ENCODE data around the gene C1orf105. TPM values are rescaled to one million over a fixed set of nuclear protein-coding genes. Genes with fewer than 3 reads are reported as not detected.
"Not testable (repeated sequence)": the region's sequence is repeated elsewhere in the genome, so short reads cannot be mapped to it uniquely, and the experiment has no call there.

Gene C1orf105
- total RNA-seq, 1 donor from 2014 or later, result not detected

DNA sequence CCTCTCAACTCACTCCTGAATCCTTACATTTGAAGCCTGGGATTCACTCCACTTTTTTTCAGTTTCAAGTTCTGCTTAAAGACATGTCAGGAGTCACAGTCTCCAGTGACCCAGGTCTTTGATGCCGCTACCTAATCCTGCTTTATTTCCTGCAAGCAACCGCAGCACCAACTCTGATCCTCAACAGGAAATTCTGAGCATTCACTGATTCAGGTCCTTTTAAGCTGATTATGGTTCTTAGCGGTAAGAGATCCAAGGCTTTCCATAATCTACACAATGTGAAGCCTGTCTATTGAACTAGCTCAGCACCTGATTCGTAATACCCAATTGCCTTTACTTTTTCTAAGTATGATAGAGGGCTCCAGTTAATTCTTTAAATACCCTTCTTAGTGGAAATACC is 67.1 kb downstream of the C1orf105 start:
- no peaks in the 10 kb centered on the region for H3K9me3 ChIP-seq
- no peak for DNase-seq (ENCODE audit: low spot score in 2 of 2)
- no peaks in the 10 kb centered on the region for H3K27me3 ChIP-seq
- no peaks in the 10 kb centered on the region for H3K4me1 ChIP-seq
- no peak overlapping the region for H3K27ac ChIP-seq
- H3K4me3 ChIP-seq, result no peak overlapping the region
- TF ChIP-seq, protein P1, sequence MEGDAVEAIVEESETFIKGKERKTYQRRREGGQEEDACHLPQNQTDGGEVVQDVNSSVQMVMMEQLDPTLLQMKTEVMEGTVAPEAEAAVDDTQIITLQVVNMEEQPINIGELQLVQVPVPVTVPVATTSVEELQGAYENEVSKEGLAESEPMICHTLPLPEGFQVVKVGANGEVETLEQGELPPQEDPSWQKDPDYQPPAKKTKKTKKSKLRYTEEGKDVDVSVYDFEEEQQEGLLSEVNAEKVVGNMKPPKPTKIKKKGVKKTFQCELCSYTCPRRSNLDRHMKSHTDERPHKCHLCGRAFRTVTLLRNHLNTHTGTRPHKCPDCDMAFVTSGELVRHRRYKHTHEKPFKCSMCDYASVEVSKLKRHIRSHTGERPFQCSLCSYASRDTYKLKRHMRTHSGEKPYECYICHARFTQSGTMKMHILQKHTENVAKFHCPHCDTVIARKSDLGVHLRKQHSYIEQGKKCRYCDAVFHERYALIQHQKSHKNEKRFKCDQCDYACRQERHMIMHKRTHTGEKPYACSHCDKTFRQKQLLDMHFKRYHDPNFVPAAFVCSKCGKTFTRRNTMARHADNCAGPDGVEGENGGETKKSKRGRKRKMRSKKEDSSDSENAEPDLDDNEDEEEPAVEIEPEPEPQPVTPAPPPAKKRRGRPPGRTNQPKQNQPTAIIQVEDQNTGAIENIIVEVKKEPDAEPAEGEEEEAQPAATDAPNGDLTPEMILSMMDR (IDR thresholded peaks at IDR 0.05), result no peak
- intact Hi-C loops (cut with DNase I), result no loop called here
- H3K36me3 ChIP-seq, result no peaks in the 10 kb centered on the region

DNA sequence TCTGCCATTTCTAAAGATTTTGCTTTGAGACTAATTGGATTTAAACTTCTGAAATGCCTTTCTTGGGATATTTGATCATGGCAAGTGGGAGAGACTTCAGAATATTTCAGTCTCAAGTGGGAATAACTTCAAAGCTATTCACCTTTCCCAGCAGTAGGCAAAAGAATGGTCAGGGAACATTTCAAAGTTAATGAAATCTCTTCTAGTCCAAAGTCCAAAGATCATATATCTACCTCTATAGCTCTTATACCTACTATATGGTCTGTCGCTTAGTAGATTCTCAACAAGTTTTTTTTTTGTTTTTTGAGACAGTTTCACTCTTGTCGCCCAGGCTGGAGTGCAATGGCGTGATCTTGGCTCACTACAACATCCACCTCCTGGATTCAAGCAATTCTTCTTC is 67.9 kb downstream of the C1orf105 start:
- Histone ChIP-seq H3K9me3 (no peaks in the 10 kb centered on the region), H3K27me3 (no peaks in the 10 kb centered on the region), H3K4me3 (no peak overlapping the region), H3K27ac (no peak overlapping the region), H3K4me1 (no peaks in the 10 kb centered on the region), H3K36me3 (no peaks in the 10 kb centered on the region)
- TF ChIP-seq, protein P1 (IDR thresholded peaks at IDR 0.05), result no peak
- DNase-seq (ENCODE audit: low spot score in 2 of 2), result no peak
- intact Hi-C loops (cut with DNase I), result no loop called here

DNA sequence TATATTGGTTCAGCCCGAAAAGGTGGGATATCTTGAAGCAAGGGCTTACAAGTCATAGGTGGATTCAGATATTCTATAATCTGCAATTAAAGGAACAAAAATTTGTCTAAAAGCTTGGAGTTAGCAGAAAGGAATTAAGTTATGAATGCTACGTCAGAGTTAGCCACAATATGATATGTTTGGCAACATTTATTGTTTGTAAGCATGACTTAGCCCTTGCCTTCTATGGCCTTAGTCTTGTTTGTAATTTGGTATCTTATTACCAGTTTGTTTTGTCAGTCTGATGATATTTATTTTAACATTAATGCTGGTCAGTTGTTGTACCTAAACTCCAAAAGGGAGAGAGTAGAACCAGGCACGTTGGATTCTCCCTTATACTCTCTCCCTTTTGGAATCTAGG is 69.4 kb downstream of the C1orf105 start:
- TF ChIP-seq, protein P1 (IDR thresholded peaks at IDR 0.05), result no peak
- intact Hi-C loops (cut with DNase I), result no loop called here
- H3K36me3 ChIP-seq, result no peaks in the 10 kb centered on the region
- H3K4me1 ChIP-seq, result no peaks in the 10 kb centered on the region
- no peak overlapping the region for H3K27ac ChIP-seq
- H3K9me3 ChIP-seq, result no peaks in the 10 kb centered on the region
- no peak overlapping the region for H3K4me3 ChIP-seq
- no peaks in the 10 kb centered on the region for H3K27me3 ChIP-seq
- DNase-seq (ENCODE audit: low spot score in 2 of 2), result no peak

DNA sequence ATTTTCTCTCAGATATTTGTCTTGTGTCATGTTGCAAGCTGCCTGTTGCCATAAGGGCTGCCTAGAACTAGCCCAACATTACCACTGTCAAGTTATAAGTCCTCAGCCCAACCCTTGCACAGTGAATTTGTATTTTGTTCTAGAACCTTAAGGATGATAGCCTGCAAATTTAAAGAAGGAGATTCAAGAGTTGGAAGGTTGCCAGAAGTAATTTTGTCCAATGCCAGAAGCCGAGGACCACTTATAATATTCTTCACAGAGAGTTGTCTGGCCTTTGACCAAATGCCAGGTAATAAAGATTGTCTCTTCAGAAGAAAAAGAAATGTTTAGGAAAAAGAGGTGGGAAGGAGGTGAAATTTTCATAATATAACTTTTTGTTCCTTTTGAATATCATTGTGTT is 71.9 kb downstream of the C1orf105 start:
- Histone ChIP-seq H3K36me3 (no peaks in the 10 kb centered on the region), H3K27ac (no peak overlapping the region), H3K4me1 (no peaks in the 10 kb centered on the region), H3K4me3 (no peak overlapping the region), H3K9me3 (no peaks in the 10 kb centered on the region), H3K27me3 (no peaks in the 10 kb centered on the region)
- TF ChIP-seq, protein P1 (IDR thresholded peaks at IDR 0.05), result no peak
- intact Hi-C loops (cut with DNase I), result no loop called here
- no peak for DNase-seq (ENCODE audit: low spot score in 2 of 2)

DNA sequence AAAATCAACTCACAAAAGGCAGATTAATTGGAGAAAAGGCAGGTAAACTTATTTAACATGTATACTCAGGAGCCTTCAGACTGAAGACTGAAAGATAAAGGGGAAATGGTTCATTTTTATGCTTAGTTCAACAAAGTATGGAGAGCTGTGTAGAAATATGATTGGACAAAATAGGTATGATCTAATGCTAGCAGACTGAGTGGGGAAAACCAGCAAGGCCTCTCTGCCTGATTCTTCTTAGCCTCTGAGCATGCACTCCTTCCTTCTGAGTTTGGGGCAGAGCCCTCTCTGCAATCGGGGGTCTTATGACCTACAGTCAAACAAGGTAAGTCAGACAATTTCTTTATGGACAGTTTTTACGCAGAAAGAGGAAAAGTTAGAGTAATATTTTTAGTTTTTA is 73.7 kb downstream of the C1orf105 start:
- Histone ChIP-seq H3K36me3 (no peaks in the 10 kb centered on the region), H3K9me3 (no peaks in the 10 kb centered on the region), H3K4me3 (no peak overlapping the region), H3K4me1 (no peaks in the 10 kb centered on the region), H3K27me3 (no peaks in the 10 kb centered on the region), H3K27ac (no peak overlapping the region)
- DNase-seq (ENCODE audit: low spot score in 2 of 2), result no peak
- intact Hi-C loops (cut with DNase I), result no loop called here
- TF ChIP-seq, protein P1 (IDR thresholded peaks at IDR 0.05), result no peak

DNA sequence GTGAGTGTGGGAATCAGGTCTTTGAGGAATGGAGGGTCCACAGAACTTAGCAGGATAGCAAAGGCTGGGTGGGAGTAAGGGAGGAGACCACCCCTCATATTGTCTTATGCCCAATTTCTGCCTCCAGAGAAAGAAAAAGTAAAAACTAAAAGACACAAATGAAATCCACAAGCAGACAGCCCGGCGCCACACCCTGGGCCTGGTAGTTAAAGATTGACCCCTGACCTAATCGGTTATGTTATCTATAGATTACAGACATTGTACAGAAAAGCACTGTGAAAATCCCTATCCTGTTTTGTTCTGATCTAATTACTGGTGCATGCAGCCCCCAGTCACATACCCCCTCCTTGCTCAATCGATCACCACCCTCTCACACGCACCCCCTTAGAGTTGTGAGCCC is 75.6 kb downstream of the C1orf105 start:
- H3K4me1 ChIP-seq; intact Hi-C loops (cut with DNase I); H3K9me3 ChIP-seq; H3K36me3 ChIP-seq; H3K4me3 ChIP-seq; DNase-seq (ENCODE audit: low spot score in 2 of 2); H3K27me3 ChIP-seq; H3K27ac ChIP-seq: not testable (repeated sequence)

Data from ascending aorta (tissue), 2 donors.